GM15510 (cell line): ENCODE data around the gene LKAAEAR1.

ENCODE experiments used
- POLR2A ChIP-seq: IDR thresholded peaks from 3 replicates; pipeline ENCODE4 v1.6.1; 2011; ENCODE audit warnings: borderline replicate concordance; ENCODE audit not compliant: insufficient read length; ENCODE audit errors: extremely low read depth

The LKAAEAR1 gene, protein sequence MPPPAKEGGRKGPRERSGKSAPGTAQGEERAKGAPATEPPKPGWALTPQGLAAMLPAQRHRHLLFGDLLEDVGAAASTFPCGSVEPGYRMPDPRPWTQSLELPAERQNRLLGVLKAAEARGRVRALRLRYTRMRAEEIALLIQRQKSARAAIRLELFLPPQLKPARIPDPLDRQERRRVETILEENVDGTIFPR

DNA sequence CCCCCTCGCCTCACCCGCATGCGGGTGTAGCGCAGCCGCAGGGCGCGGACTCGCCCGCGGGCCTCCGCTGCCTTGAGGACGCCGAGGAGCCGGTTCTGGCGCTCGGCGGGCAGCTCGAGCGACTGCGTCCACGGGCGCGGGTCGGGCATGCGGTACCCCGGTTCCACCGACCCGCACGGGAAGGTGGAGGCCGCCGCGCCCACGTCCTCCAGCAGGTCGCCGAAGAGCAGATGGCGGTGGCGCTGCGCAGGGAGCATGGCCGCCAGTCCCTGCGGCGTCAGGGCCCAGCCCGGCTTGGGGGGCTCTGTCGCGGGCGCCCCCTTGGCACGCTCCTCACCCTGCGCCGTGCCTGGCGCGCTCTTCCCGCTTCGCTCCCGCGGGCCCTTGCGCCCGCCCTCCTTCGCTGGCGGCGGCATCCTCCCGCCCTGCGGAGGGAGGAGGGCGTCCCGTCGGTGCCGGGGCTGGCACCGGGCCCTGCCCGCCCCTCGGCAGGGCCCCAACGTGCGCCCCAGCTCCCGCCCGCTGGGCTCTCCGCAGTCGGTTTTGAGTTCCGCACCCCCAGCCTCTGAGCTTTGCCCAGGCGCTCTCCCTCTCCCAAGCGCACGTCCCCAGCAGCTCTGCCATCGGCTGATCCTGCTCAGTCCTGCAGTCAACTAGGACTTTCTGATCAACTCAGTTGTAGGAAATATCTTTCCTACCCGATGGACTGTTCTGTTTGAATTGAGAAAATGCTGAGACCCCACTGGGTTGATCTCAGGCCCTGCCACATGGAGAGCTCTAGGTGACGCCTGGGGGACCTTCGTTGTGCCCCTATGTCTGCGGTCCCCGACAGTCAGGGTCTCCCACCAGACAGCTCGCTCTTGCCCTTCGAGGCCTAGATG is at the start of gene LKAAEAR1:
LKAAEAR1 (minus strand) TSS at position 595 of the 881 bp plus-strand sequence; CDS start at position 416, 179 bp downstream.
- TF ChIP-seq POLR2A: no peak

DNA sequence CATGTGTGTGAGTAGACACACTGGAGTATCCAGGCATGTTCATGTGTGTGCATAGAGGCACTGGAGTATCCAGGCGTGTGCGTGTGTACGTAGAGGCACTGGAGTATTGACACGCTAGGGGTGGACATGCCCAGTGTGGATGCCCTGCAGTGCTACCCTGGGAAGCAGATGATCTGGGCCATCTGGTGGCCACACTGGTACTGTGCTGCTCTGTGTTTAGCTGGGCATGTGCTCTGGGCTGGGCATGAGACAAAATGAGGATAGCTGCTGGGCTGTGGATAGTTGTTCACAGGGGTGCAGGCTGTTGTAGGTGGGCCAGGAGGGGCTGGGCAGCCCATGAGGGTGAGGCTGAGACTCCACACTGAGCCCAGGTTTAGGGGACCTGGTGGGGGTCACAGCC is 47.2 kb upstream of the LKAAEAR1 start:
- TF ChIP-seq POLR2A: no peak

- TF ChIP-seq POLR2A: no peak
These were observed 46.7 kb upstream of the LKAAEAR1 start for GRCh38 chr20:64130876-64131275.

DNA sequence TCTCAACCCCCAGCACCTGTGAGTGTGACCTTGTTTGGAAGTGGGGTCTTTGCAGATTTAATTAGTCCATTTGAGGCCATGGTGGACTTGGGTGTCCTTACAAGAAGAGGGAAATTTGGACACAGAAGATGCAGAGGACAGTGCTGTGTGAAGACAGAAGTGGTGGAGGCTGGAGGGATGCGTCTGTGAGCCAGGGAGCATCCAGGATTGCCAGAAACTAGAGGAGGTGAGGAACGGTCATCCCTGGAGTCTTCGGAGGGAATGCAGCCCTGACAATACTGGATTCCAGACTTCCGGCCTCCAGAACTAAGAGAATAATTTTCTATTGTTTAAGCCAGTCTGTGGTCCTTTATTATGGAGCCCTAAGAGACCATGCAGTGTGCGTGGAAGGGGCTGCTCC is 46.1 kb upstream of the LKAAEAR1 start:
- TF ChIP-seq POLR2A: no peak

GRCh38 chr20:64129146-64129782 is 45.1 kb upstream of the LKAAEAR1 start:
- TF ChIP-seq POLR2A: no peak

- no peak for TF ChIP-seq POLR2A
These were observed 37.4 kb upstream of the LKAAEAR1 start for GRCh38 chr20:64121586-64121985.

DNA sequence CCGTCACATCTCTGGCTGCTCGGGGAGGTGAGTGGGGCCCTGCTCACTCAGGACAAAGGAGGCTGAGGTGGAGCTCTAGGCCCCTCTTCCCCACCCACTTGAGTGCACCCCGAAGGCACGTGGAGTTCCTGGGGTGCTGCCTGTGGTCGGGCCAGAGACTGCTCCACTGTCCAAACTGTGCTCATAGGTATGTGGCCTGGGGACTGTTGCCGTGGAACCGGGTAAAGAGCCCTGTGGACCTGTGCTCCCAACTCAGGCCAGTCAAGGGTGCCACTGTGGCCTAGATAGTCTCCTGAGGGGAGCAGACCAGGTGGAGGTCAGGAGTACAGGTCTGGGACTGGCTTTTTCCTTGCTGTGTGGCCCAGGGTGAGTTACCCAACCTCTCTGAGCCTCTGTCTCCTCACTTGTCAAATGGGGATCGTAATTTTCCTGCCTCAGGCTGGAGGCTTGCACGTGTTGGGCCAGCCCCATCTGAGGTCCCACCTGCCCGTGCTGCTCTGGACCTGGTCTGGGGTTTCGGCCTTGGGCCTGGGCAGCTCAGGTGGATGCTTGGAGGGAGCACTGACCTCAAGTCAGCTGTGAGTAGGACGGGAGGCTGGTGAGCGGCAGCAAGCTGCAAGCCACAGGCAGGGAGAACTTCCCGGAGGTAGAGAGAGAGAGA is 35.6 kb upstream of the LKAAEAR1 start:
- no peak for TF ChIP-seq POLR2A

GRCh38 chr20:64119301-64119680 is 35.1 kb upstream of the LKAAEAR1 start:
- no peak for TF ChIP-seq POLR2A

- no peak for TF ChIP-seq POLR2A
These were observed 32.6 kb upstream of the LKAAEAR1 start for GRCh38 chr20:64116541-64117431.

GRCh38 chr20:64116016-64116415 is 31.8 kb upstream of the LKAAEAR1 start:
- TF ChIP-seq POLR2A: no peak

- no peak for TF ChIP-seq POLR2A
These were observed 31.1 kb upstream of the LKAAEAR1 start for GRCh38 chr20:64115171-64115911.

DNA sequence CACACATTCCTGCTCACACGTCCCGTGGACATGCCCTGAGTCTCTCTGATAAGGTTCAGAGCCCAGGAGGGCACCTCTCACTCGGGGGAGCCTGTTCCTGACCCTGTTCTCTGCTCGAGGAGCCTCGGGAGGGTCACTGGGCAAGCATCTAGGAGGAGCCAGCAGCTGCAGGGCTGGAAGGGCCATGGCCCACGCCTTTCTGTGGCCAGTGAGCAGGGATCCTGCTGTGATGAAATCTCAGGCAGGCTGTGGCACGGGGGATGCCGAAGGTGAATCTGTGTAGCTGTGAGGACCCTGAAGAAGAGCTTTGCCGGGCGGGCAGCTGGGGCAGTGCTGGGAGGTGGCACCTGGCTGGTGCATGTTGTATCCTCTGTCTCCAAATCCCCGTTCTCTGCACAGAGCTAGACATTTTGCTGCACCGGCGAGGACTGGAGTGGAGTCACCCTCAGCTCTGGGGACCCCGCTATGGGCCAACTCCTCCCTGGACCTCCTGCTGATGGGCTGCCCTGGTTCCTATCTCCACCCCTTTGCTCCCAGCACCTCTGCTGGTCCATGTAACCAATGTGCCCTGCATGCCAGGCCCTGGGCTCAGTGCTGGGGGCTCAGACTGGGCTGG is 30.3 kb upstream of the LKAAEAR1 start:
- no peak for TF ChIP-seq POLR2A

DNA sequence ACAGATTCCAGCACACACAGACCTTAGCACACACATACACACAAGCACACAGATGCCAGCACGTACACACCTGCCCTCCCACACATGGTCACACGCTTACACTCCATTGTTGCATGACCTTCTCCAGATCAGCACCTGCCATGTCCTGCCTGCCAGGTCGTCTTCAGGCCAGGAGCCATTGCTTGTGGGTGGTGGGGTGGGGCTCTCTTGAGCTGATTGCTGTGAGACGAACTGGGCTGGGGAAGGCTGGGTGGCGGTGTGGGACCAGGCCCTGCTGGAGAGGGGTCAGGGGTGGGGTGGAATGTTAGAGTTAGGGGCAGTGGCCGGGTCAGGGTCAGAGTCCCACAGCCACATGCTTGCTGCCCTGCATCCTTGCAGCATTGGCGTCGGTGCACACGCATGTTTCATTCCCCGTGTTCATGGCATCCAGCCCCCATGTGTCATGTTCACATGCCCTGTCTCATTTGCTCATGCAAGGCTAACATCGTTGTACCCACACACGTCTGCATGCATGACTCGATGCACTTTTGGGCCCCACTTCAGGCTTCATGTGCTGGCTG is 29.7 kb upstream of the LKAAEAR1 start:
- no peak for TF ChIP-seq POLR2A
